Activated naive CD4-positive, alpha-beta T cell (primary cell): ENCODE measurements around the gene PHIP.

Experiments
- DNase-seq, 4 experiments: peaks; one replicate each; lab custom pipeline; 2025; lab: John Stamatoyannopoulos, UW

PHIP gene

DNA sequence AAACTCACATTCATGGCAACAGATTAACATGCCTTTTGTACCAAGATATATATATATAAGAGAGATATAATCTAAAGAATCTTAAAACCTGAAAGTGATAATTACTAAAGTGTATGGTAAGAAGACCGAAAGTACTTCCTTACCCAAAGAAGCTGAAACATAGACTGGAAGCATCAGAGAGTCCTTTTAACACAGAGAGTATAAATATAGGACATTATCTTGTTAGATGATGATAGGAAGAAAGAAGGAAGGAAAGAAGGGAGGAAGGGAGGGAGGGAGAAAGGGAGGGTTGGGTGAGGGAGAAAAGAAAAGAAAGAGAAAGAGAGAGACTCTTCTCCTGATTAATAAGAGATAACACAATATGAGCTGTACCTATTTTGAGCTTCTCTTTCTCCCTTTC lies 68.2 kb downstream of the PHIP start:
- no peak for DNase-seq

DNA sequence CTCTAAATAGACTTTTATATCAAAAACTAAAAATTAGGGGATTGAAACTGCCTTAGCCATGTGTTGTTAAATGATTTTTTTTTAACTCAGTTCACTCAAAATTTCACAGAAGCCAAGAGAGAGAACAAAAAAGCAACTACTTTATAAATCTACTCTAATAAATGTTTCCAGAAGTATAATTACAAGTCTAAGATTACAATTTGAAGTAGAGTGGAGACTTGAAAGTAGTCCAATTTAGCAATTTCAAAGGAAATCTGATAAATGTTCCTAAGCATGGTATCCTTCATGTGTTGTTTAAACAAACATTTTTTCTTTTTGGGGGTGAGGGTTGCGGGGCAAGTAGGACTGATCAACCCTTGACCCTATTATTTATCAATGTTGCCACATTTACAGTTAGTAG lies 72.6 kb downstream of the PHIP start:
- no peak for DNase-seq

DNA sequence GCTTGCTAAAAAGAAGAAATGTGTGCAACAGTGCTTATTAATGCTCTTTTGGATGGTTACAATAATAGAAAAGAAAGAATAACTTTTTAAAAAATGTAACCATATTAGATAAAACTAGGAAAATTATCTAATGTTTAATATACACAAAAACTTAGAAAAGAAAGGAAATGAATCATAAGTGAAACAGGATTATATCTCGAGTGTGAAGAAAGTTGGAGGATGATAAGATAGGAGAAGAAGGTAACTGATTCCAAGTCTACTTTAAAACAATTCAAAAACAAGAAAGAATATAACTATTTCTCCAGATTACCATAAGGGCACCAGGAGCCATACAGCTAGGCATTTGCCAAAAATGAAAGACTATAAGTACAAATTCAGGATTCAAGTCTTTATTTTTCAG lies 73.0 kb downstream of the PHIP start:
- DNase-seq = no peak

DNA sequence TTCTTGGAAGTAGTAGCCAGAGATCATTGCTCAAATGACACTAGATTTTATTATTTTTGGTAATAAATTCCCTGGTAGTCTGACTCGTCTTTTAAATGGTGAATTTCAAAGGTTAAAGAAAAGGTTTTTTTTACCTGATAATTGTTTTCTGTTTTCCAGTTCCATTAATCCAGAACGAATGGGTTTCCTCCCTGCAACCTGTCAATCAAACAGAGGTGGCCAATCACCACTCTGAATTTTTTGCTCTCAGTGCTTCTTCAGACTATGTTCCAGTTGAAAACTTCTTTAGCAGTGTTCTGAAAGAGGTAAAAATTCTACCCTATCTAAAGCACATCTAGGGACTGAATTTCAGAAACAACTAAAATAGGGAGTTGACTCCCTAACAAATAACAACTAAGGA lies 73.8 kb downstream of the PHIP start:
- DNase-seq = no peak

DNA sequence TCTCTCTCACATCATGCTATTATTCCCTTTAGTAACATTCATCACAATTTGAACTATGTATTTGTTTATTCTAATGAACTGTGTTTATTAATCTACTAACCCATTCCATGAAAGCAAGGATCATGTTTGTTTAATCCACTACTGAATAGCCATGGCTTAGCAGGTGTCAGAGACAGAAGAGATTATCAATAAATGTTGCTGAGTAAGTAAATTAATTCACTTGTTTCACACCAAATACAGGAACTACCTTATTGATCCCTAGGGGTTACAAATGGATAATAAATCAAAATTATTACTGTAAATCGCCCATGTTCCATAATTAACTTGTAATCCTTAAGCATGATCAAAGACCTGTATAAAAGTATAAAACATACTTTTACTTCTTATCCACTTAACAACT lies 76.6 kb downstream of the PHIP start:
- DNase-seq = no peak

DNA sequence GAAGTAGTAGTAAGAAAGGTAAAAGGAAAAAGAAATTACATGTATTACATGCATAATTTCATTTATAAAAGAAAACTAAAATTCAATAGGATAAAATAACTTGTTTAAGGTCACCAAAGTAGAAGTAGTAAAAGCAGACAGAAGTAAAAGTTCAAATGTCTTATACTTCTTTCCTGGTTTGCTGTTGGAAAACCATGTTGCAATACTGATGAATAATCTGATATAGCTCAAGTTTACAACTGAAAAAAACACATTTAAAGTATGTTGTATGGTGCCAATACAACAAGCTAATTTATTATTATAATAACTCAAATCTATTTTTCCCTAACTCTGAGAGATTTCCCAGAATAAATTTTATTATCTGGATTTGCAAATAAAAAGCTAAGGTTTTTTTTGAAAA lies 78.3 kb downstream of the PHIP start:
- DNase-seq = no peak

DNA sequence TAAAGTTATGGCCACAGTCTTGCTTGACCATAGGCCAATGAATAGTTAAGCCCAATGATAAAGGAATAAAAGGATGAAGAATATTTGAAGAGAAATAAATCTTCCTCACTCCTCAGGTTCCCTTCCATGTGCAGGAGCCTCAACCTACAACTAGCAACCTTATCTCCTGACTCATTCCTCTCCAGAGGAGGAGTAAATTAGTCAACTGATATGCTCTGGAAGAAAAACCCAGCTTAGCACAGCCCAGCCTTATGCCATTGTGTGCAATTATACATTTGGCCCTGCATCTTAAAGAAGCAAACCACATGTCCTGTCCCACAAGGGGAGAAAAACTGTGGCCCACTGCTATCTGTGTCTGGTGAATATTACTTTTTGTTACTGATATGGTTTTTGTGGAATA lies 82.1 kb downstream of the PHIP start:
- no peak for DNase-seq

DNA sequence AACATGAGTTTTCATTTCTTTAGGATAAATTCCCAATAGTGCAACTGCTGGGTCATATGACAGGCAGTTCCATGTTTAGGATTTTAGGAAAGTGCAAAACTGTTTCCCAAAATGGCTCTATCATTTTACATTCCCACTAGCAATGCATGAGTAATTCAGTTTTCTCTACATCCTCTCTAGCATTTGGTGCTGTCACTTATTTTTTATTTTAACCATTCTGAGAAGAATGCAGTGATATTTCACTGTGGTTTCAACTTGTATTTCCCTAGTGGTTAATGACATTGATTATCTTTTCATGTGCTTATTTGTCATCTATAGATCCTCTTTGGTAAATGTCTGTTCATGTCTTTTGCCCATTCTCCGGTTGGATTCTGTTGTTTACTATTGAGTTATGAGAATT lies 82.7 kb downstream of the PHIP start:
- no peak for DNase-seq

DNA sequence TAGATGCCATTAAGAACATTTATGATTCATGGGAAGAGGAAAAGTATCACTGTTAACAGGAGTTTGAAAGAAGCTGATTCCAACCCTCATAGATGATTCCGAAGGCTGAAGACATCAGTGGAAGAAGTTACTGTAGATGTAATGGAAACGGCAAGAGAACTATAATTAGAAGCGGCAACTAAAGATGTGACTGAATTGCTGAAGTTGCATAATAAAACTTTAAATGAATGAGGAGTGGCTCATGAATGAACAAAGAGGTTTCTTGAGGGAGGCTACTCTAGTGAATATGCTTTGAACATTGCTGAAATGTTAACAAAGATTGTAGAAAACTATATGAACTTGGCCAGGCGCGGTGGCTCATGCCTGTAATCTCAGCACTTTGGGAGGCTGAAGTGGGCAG lies 84.1 kb downstream of the PHIP start:
- DNase-seq = no peak

DNA sequence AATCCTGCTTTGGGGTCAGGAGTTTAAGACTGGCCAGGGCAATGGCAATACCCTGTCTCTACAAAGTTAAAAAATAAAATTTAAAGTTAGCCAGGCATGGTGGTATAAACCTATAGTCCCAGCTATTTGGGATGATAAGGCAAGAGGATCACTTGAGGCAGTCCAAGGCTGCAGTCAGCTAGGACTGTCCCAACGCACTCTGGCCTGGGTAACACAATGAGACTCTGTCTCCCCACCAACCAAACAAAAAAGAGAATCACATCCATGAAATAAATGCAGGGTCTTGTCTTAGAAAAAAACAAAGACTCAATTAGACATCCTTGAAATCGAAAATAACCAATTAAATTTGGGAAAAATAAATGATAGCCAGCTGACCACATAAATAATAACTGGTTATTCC lies 88.9 kb downstream of the PHIP start:
- DNase-seq = no peak

DNA sequence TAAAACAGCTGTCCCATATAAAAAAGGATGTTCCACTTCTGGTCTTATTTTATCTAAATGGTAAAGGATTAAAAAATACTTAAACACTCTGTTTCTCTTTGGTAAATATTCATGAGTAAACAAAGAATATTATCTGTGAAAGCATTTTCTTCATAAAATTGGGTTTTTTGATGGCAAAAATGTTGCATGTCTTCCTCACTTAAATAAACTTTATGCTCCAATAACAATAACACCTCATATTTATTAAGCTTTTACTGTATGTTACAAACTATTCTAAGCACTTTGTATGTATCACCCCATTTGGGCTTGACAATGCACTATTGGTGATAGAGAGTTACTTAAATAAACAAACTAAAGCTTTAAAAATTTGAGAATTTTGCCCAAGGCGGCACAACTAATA lies 91.9 kb downstream of the PHIP start:
- no peak for DNase-seq

DNA sequence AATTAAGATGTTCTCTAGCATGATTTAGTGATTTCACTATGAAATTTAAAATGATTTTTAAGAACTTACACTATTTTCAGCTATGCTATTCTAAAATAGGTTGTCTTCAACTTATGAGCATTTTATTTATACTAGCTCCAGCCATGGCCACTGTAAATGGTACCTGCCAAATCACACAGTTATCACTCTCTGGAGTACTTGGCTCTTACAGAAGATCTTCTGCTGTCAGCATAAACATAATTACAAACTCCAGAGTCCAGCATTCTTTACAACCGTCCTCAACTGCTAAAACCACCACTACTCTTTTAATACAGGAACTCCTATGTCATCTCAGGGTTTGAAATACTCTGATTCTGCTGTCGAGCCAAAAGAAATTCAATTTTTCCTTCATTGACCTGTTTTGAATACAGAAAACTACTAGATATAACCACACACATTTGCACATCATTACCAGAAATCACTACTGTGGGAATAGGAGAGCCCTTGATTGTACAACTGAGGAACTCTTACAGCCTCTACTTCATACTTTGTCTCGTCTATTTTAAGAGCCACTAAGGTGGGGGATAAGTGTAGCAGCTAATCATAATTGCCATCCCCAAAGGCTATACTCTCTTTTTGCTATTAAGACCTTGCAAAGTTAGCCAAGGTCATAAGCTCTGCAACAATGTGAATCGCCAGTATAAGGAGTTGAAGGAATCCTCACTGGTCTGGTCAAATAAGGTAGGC lies 93.7 kb downstream of the PHIP start:
- no peak for DNase-seq

DNA sequence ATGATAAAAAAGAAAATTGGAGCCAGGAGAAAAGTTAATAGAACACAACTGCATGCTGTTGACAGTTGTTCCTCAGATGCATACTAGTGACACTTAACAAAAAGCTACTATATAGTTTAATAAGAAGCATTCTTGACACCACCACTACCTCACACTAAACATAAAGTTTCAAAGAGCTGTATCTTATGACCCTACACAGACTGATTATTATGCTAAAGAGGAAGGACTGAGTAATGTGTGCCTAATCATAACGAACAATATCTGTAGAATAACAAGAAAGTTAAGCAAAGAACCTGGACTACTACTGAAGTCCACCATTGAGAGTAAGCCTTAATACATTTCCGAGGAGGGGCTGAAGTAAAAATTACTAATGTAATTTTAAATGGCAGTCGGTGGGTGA lies 110.9 kb downstream of the PHIP start:
- no peak for DNase-seq

DNA sequence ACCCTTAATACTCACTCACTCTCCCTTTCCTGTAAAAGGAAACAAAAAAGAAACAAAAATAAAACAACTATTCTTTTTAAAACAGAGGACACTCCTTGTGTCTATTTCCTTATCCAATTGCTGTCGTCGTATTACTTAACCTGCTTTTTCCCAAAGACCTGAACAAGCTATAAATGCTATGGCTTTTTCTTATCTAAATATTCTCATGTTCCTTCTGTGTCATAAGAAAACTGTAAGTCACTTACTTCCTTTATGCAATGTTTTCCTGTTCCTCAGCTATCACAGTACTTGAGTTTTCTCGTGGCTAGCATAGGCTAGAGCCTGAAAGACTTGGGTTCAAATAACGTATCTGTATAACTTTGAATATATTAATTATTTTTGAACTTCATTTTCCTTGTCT lies 111.5 kb downstream of the PHIP start:
- no peak for DNase-seq

DNA sequence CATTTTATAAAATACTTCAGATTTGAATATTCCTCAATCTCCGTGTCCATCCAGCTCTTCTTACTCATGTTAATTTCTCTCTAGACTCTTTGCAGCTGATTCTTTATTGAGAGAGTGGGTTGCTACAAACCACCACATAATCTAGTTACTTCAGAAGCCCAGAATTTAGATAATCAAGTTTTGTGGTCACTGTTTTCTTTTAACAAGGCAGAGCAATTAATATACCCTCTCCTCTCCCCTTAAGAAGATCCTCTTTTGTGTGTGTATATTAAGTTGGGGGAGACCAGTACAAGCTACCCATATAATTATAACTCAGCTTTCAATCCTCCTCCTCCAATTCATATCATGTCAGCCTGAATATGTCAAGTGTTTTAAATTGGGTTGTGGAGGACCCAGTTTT lies 115.6 kb downstream of the PHIP start:
- DNase-seq = no peak

DNA sequence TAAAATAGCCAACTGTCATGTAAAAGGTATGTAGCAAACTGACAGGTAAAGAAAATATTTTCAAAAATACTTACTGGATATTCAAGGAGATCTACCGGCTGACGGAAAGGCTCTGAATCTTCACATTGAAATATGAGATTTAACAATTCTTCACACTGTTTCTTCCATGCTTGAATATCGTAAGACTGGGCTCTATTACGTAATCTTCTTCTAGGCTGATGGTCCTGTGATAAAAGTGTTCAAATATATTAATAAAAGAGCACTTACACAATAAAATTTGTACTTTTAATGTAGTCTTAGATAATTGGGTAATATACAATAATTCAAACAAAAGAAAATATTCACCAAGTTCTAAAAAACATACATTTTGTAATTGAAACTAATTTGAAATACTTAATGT lies 123.3 kb downstream of the PHIP start:
- no peak for DNase-seq

DNA sequence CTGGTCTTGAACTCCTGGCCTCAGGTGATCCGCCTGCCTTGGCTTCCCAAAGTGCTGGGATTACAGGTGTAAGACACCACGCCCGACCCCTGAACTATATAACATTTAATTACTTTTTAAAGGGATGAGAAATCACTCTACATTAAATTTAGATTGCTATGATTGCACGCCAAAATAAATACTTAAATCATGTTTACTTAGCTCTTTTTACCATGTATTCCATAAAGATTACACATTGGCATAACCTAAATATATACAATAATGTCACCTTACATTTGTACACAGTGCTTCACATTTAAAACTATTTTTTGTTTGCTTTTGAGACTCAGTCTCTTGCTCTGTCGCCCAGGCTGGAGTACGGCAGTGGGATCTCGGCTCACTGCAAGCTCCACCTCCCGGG lies 124.3 kb downstream of the PHIP start:
- DNase-seq = no peak

DNA sequence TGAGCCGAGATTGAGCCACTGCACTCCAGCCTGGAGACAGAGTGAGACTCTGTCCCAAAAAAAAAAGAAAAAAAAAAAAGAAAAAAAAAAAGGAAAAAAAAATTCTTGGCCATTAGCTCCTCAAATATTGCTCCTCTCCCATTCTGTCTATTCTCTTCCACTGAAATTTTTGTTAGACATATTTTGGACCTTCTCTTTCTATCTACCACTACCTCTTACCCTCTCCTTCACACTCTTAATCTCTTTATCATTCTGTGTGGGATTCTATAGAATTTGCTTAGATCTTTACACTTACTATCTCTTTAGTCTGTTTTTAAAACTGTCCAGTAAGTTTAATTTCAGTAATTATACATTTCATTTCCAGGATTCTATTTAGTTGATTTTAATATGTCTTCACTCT lies 125.7 kb downstream of the PHIP start:
- no peak for DNase-seq

DNA sequence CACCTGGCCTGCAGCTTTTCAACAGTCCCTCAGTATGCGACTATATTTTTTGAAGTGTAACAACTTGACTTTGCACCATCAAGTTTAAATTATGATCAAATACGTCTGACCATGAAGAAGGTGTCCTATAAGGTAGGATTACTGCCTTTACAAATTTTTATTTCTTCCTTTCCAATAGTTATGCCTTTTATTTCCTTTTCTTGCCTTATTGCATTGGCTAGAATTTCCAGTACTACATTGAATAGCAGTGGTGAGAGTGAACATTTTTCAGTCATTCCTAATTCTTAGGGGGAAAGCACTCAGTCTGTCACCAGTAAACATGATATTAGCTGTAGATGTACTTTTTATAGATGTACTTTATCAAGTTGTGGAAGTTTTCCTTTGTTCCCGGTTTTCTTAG lies 129.3 kb downstream of the PHIP start:
- no peak for DNase-seq

DNA sequence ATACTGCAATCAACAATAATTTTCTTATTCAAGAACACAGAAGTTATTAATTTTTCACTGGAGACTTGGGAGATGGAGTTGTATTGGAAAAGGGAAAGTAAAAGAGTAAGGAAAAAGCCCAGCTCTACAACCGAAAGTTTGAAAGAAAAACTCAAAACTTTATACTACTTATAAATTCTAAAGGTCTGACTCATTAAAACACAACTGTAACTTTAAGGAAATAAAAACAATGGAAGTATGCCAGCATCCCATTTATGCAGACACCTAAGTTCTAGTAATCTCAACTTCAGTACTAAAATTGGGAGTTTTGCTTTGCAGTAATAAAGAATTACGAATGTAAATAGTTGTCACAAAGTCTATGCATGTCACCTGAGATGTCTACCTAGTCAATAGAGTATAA lies 130.1 kb downstream of the PHIP start:
- DNase-seq = no peak

DNA sequence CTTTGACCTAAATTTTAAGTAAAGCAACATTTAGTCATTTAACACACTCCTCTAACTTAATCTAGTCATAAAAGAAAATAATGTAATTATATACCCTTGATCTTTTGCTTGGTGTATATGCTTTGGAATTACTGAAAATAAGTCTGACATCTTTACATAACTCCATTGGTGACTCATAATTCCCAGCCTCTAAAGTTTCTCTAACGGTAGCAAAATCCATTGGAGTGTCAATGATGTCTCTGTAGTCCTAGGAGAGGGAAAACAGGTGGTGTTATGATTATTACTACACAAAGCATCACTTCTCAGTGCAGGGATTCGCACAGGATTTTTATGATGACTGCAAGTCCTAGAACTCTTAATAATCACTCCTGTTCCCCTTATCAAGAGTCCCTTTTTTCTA lies 130.5 kb downstream of the PHIP start:
- no peak for DNase-seq

DNA sequence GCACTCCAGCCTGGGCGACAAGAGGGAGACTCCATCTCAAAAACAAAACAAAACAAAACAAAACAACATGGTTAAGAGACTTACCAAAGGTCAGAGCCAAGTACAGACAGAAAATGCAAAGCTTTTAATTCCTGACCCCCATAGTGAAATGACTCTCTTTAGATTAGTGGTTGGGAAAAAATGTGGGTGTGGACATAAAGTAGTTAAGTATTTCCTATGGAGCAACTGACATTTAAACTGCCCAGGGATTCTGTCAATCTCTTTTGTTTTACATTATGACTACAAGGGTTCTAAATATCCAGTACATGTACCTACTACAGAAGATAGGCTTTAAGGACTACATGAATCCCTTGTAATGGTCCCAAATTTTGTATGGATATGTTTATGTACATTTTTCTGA lies 135.6 kb downstream of the PHIP start:
- DNase-seq = no peak

DNA sequence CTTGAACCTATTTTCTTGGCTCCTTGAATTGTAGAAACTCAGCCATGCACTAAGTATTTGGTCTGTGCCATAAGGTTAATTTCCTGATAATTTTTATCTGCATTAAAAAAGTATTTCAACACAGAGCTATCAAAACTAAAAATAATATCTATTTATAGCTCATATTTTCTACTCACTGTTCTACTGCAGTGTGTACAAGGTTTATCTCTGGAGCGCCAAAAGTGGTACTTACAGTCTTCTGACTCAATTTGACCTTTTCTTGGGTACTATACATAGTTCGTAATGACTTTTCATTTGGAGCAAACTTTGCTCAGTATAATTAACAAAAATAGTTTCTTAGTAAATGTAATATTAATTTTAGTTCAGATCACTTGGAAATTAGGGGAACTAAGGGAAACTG lies 141.5 kb downstream of the PHIP start:
- no peak for DNase-seq

DNA sequence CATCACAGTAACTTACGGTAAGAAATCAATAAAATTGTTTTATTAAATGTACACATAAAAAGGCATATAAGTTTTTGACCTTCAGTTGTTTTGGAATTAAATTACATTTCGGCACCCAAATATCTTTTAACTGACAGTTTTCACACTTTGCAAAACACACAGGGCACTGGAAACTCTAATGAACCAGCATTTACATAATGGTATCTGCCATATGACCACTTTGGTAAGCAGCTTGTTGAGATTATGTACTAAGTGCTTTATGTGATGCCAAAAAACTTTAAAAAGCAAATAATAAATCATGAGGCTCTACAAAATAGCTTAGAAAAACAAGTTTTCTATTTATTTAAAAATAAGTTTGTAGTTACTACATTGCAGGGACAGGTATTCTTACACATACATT lies 142.5 kb downstream of the PHIP start:
- no peak for DNase-seq

DNA sequence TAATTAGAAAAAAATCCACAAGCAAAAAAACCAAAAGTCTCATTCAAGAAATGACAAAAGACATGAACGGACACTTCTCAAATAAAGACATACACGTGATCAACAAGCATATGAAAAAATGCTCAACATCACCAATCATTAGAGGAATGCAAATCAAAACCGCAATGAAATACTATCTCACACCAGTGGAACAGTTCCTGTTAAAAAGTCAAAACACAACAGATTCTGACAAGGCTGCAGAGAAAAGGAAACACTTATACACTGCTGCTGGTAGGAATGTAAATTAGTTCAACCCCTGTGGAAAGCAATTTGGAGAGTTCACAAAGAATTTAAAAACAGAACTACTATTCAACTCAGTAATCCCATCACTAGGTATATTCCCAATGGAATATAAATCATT lies 152.7 kb downstream of the PHIP start:
- DNase-seq = no peak
